DND-41 (cell line): Measurements from ENCODE around the gene PDE4D.

Experiments
- ATAC-seq: fragments of 200-7000 bp; cut with Tn5 transposase; 3 replicates; pipeline ENCODE4 v1.9.1; 2021; ENCODE audit warnings: low read depth; ENCODE audit not compliant: insufficient read depth
- DNase-seq: peaks from one replicate; pipeline ENCODE4 v3.0.0-alpha.2; 2020
- H2AFZ ChIP-seq: 2 replicates; pipeline ENCODE4 v1.6.0; 2012; ENCODE audit warnings: low read depth, low read length
- H3K27ac ChIP-seq: 2 replicates; pipeline ENCODE4 v1.5.1; 2012; ENCODE audit warnings: low read length, inconsistent platforms
- H3K27me3 ChIP-seq: fragments of 200-600 bp; sonication (generic); 2 replicates; pipeline ENCODE4 v1.6.0; 2012; ENCODE audit warnings: low read length, mild to moderate bottlenecking, inconsistent platforms; ENCODE audit not compliant: insufficient read depth, poor library complexity
- H3K36me3 ChIP-seq: 2 replicates; pipeline ENCODE4 v1.5.1; 2012; ENCODE audit warnings: low read length, inconsistent platforms; ENCODE audit not compliant: insufficient read depth
- H3K4me1 ChIP-seq: 2 replicates; pipeline ENCODE4 v1.5.1; 2012; ENCODE audit warnings: mild to moderate bottlenecking, low read length; ENCODE audit not compliant: insufficient read depth
- H3K4me2 ChIP-seq: 2 replicates; pipeline ENCODE4 v1.6.0; 2012; ENCODE audit warnings: mild to moderate bottlenecking, moderate library complexity, low read length, inconsistent platforms; ENCODE audit not compliant: insufficient read depth
- H3K4me3 ChIP-seq, 2 experiments: fragments of 200-600 bp in 1 of 2; shearing (Covaris generic) in 1 of 2; 2 replicates each; pipeline ENCODE4 v1.5.1; 2012 to 2016; ENCODE audit warnings: inconsistent platforms in 2 of 2, low read length in 2 of 2, mild to moderate bottlenecking in 2 of 2, low read depth in 1 of 2, moderate library complexity in 1 of 2
- H3K79me2 ChIP-seq: 2 replicates; pipeline ENCODE4 v1.6.0; 2012; ENCODE audit warnings: low read length, inconsistent platforms; ENCODE audit not compliant: insufficient read depth
- H3K9ac ChIP-seq: 2 replicates; pipeline ENCODE4 v1.6.0; 2012; ENCODE audit warnings: low read depth, mild to moderate bottlenecking, inconsistent platforms, low read length, moderate library complexity
- H3K9me3 ChIP-seq: 2 replicates; pipeline ENCODE4 v1.5.1; 2012; ENCODE audit warnings: low read length, moderate library complexity, mild to moderate bottlenecking, inconsistent platforms; ENCODE audit not compliant: insufficient read depth, severe bottlenecking
- H4K20me1 ChIP-seq: 2 replicates; pipeline ENCODE4 v1.6.0; 2012; ENCODE audit warnings: low read length; ENCODE audit not compliant: insufficient read depth
- CTCF ChIP-seq: IDR thresholded peaks from 2 replicates; pipeline ENCODE4 v1.5.1; 2012; ENCODE audit warnings: borderline replicate concordance, low read length, moderate library complexity, mild to moderate bottlenecking; ENCODE audit not compliant: poor library complexity, severe bottlenecking; ENCODE audit errors: extremely low read depth
- EZH2 ChIP-seq: IDR thresholded peaks from 3 replicates; pipeline ENCODE4 v1.6.1; 2012; ENCODE audit warnings: borderline replicate concordance, low read depth, mild to moderate bottlenecking, moderate library complexity, low read length, inconsistent platforms; ENCODE audit not compliant: severe bottlenecking

The PDE4D gene

GRCh38 chr5:59758566-59758965, 135.0 kb downstream of the PDE4D start:
- no peaks in the 10 kb centered on the region for H3K9me3 ChIP-seq
- H4K20me1 ChIP-seq: no peaks in the 10 kb centered on the region
- H3K4me2 ChIP-seq: no peak overlapping the region
- DNase-seq: no peak
- ATAC-seq: no peak
- no peak overlapping the region for H3K9ac ChIP-seq
- no peaks in the 10 kb centered on the region for H3K27me3 ChIP-seq
- no peaks in the 10 kb centered on the region for H3K36me3 ChIP-seq
- no peak overlapping the region for H3K27ac ChIP-seq
- no peaks in the 10 kb centered on the region for H3K4me1 ChIP-seq
- H3K79me2 ChIP-seq: no peaks in the 10 kb centered on the region
- H2AFZ ChIP-seq: no peak overlapping the region
- no peak for TF ChIP-seq EZH2
- no peak for TF ChIP-seq CTCF
- no peak overlapping the region for H3K4me3 ChIP-seq

DNA sequence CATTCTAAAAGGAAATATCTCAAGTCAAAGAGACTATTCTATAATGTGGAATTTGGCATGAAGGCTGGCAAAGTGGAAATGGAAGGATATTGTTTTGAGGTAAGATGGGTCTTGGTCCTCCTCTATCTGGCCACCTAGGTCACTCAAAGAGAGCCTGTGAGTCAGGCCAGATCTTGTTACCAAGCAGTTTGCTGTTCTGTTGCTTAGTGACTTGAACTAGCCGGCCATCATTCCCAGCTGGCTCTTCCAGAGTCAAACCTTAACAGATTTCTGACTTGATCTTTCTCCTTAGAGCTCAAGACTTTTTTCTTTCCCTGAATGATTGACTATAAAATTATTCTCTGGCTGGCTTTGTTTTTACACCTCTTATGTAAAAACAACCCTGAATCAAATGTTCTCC, 136.1 kb downstream of the PDE4D start:
- H3K4me1 ChIP-seq: no peaks in the 10 kb centered on the region
- DNase-seq: no peak
- H3K4me3 ChIP-seq: no peak overlapping the region
- no peak overlapping the region for H2AFZ ChIP-seq
- no peak overlapping the region for H3K9ac ChIP-seq
- H3K9me3 ChIP-seq: no peaks in the 10 kb centered on the region
- H3K79me2 ChIP-seq: no peaks in the 10 kb centered on the region
- no peaks in the 10 kb centered on the region for H3K27me3 ChIP-seq
- no peak for ATAC-seq
- H3K36me3 ChIP-seq: no peaks in the 10 kb centered on the region
- H3K4me2 ChIP-seq: no peak overlapping the region
- H4K20me1 ChIP-seq: no peaks in the 10 kb centered on the region
- no peak overlapping the region for H3K27ac ChIP-seq
- no peak for TF ChIP-seq CTCF
- no peak for TF ChIP-seq EZH2

DNA sequence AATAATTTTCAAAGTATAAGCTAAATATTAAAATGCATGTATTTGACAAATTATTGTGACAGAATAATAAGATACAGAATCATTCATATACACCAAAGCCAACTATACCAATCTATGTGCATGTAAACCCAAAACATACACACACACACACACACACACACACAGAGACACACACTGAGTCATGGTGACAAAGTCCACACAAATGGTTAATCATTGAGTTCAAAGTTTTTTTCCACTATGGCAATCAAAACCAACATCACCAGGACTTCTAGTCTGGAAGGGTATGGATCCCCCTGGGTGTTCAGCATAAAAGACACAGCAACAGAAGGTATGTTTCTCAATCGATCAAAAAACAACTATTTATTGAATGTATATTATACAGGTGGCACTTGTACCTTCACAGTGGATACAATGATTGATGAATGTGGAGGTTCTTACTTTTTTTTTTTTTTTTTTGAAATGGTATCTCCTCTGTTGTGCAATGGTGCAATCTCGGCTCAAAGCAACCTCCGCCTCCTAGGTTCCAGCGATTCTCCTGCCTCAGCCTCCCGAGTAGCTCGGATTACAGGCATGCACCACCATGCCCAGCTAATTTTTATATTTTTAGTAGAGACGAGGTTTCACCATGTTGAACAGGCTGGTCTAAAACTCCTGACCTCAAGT, 137.0 kb downstream of the PDE4D start:
- ATAC-seq: no peak
- TF ChIP-seq CTCF (no peak), EZH2 (no peak)
- no peak overlapping the region for H3K4me2 ChIP-seq

More for the DNA sequence above, 137.0 kb downstream of the PDE4D start:
- DNase-seq: no peak
- Histone ChIP-seq H3K36me3 (no peaks in the 10 kb centered on the region), H3K27me3 (no peaks in the 10 kb centered on the region), H2AFZ (no peak overlapping the region), H3K4me3 (no peak overlapping the region), H3K27ac (no peak overlapping the region), H4K20me1 (no peaks in the 10 kb centered on the region), H3K9me3 (no peaks in the 10 kb centered on the region), H3K79me2 (no peaks in the 10 kb centered on the region), H3K9ac (no peak overlapping the region), H3K4me1 (no peaks in the 10 kb centered on the region)
